Glomerular visceral epithelial cell (primary cell): ENCODE results near the gene FAM3B.
A peak's percentile ranks its signal among the peaks of the same experiment; 100 is the strongest.
"Not testable (repeated sequence)": the region's sequence is repeated elsewhere in the genome, so short reads cannot be mapped to it uniquely, and the experiment has no call there.

Experiments used
- DNase-seq: peaks from one replicate; pipeline ENCODE4 v3.0.0-alpha.2; 2016; ENCODE audit errors: extremely low spot score

The FAM3B gene

GRCh38 chr21:41349619-41350390, 33.2 kb downstream of the FAM3B start:
- DNase-seq, result no peak

- no peak for DNase-seq
Measured at GRCh38 chr21:41350436-41351155, 34.0 kb downstream of the FAM3B start.

- DNase-seq, result no peak
Measured at GRCh38 chr21:41357546-41357945, 40.9 kb downstream of the FAM3B start.

- no peak for DNase-seq
Measured at GRCh38 chr21:41358193-41359166, 41.9 kb downstream of the FAM3B start.

GRCh38 chr21:41359286-41359685, 42.7 kb downstream of the FAM3B start:
- no peak for DNase-seq

GRCh38 chr21:41359754-41360071, 43.1 kb downstream of the FAM3B start:
- DNase-seq, result not testable (repeated sequence)

GRCh38 chr21:41360072-41360821, 43.6 kb downstream of the FAM3B start:
- no peak for DNase-seq

- no peak for DNase-seq
Measured at GRCh38 chr21:41361053-41361785, 44.6 kb downstream of the FAM3B start.

- peak; percentile 57 for DNase-seq
Measured at GRCh38 chr21:41361786-41362604, 45.4 kb downstream of the FAM3B start, which contains the start of gene MX2. Gene MX2 (plus strand): TSS chr21:41362027. CDS start chr21:41376907, 14,880 bp downstream.

- no peak for DNase-seq
Measured at GRCh38 chr21:41362605-41363369, 46.2 kb downstream of the FAM3B start.

- no peak for DNase-seq
Measured at GRCh38 chr21:41363370-41364270, 47.0 kb downstream of the FAM3B start.

GRCh38 chr21:41364308-41364707, 47.7 kb downstream of the FAM3B start:
- DNase-seq, result no peak

GRCh38 chr21:41365377-41366107, 48.9 kb downstream of the FAM3B start:
- no peak for DNase-seq

GRCh38 chr21:41366522-41367151, 50.0 kb downstream of the FAM3B start:
- peak; percentile 92 for DNase-seq

GRCh38 chr21:41367301-41367944, 50.8 kb downstream of the FAM3B start:
- DNase-seq, result no peak
